Measurements from ENCODE around the gene SLC35C1.

SLC35C1 gene

GRCh38 chr11:45799562-45799961, 5.4 kb upstream of the SLC35C1 start:
- DNase-seq (ENCODE audit: low read depth in 2 of 2) = no peak
- no peak overlapping the region for H3K4me3 ChIP-seq (replicated peaks in 1 of 2; ENCODE audit: low read depth in 2 of 2, low read length in 2 of 2)
- TF ChIP-seq CTCF (IDR thresholded peaks at IDR 0.05; ENCODE audit: low read depth, low read length) = no peak

- TF ChIP-seq CTCF (IDR thresholded peaks at IDR 0.05; ENCODE audit: low read depth, low read length) = no peak
- H3K4me3 ChIP-seq (replicated peaks in 1 of 2; ENCODE audit: low read depth in 2 of 2, low read length in 2 of 2) = no peak overlapping the region
- DNase-seq (ENCODE audit: low read depth in 2 of 2) = no peak
These were observed 4.7 kb upstream of the SLC35C1 start for GRCh38 chr11:45800261-45800660.

GRCh38 chr11:45801723-45802315, 3.1 kb upstream of the SLC35C1 start:
- H3K4me3 ChIP-seq (replicated peaks in 1 of 2; ENCODE audit: low read depth in 2 of 2, low read length in 2 of 2) = no peak overlapping the region
- TF ChIP-seq CTCF (IDR thresholded peaks at IDR 0.05; ENCODE audit: low read depth, low read length) = no peak
- peak; percentile 26 to 44 for DNase-seq (ENCODE audit: low read depth in 2 of 2)

GRCh38 chr11:45802531-45803317, 2.2 kb upstream of the SLC35C1 start:
- DNase-seq (ENCODE audit: low read depth in 2 of 2) = no peak
- no peak overlapping the region for H3K4me3 ChIP-seq (replicated peaks in 1 of 2; ENCODE audit: low read depth in 2 of 2, low read length in 2 of 2)
- no peak for TF ChIP-seq CTCF (IDR thresholded peaks at IDR 0.05; ENCODE audit: low read depth, low read length)

GRCh38 chr11:45803971-45804760, 783 bp upstream of the SLC35C1 start:
- peak; percentile 47 to 64 for DNase-seq (ENCODE audit: low read depth in 2 of 2)
- H3K4me3 ChIP-seq (replicated peaks in 1 of 2; ENCODE audit: low read depth in 2 of 2, low read length in 2 of 2) = peak overlapping the region; percentile 86 to 88
- no peak for TF ChIP-seq CTCF (IDR thresholded peaks at IDR 0.05; ENCODE audit: low read depth, low read length)

- H3K4me3 ChIP-seq (replicated peaks in 1 of 2; ENCODE audit: low read depth in 2 of 2, low read length in 2 of 2) = peak overlapping the region; percentile 86 to 88
- DNase-seq (ENCODE audit: low read depth in 2 of 2) = peak; percentile 66 to 78
- TF ChIP-seq CTCF (IDR thresholded peaks at IDR 0.05; ENCODE audit: low read depth, low read length) = no peak
These were observed 539 bp downstream of the SLC35C1 start for GRCh38 chr11:45805305-45806071.
